OCI-LY7 (cell line): ENCODE measurements around the gene ZNF746.

Source experiments
- CTCF ChIP-seq: fragments of 200-600 bp; sonication (generic); conservative IDR thresholded peaks from 2 replicates; pipeline ENCODE4 v1.5.1; 2014; ENCODE audit warnings: mild to moderate bottlenecking, antibody characterized with exemption, low read length, moderate library complexity, mixed read lengths
- EZH2phosphoT487 ChIP-seq: fragments of 200-600 bp; sonication (generic); IDR thresholded peaks from 2 replicates; pipeline ENCODE4 v1.6.1; 2018; ENCODE audit warnings: low read depth, borderline replicate concordance, mild to moderate bottlenecking, mixed run types, antibody characterized with exemption, low read length, moderate library complexity, mixed read lengths

GRCh38 chr7:149509774-149510173 is 12.2 kb upstream of the ZNF746 start:
- TF ChIP-seq CTCF (no peak), EZH2phosphoT487 (no peak)
